Mucosa of gallbladder (tissue), 1 donor: Measurements from ENCODE around the gene CR1L. TPM values are rescaled to one million over a fixed set of nuclear protein-coding genes. Genes with fewer than 3 reads are reported as not detected.
"Not testable (repeated sequence)": the region's sequence is repeated elsewhere in the genome, so short reads cannot be mapped to it uniquely, and the experiment has no call there.

Experiments used
- DNase-seq: peaks from one replicate; pipeline ENCODE4 v3.0.0-alpha.2; 2020; ENCODE audit warnings: low spot score
- total RNA-seq: library from RNA; stranded (reverse); gene quantifications from one replicate; pipeline ENCODE4 v1.2.1, GENCODE V29; 2021
- donor health status: DM: no; HTN: no; CAD: no.

The CR1L gene
- total RNA-seq, 1 donor from 2014 or later = not detected

DNA sequence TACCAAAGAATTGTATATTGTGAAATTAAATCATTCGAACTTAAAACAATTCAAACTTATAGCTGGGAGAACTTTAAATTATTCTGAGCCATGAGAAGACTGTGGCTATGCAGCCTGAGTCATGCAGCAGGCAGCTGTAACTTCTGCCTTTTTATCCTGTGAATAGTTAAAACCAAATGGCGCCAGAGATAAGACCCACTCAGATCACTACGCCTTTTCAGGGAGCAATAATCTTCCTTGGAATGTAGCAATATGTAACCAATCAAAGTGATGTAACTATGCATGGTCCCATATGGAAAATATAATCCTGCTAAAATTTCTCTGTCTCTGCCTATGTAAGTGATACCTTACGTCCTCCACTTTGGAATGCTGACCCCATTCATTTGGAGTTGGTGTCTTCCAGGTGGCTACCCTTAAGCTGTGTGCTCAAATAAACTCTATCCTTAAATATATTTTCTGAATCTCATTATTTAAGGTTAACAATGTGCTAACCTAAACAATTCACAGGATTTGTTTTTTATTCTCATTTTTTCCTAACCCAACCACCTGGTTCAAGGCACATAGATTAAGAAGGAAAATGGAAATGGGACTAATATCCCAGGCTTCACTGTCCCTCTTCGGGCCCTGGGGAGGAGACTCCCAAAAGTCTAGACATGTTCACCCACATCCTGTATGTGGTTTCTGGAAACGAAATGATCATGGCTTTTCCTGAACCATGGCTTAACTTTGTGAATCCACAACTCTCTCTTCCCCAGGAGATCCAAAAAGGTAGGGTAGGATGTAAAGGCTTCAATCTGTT is 35.9 kb downstream of the CR1L start:
- not testable (repeated sequence) for DNase-seq

DNA sequence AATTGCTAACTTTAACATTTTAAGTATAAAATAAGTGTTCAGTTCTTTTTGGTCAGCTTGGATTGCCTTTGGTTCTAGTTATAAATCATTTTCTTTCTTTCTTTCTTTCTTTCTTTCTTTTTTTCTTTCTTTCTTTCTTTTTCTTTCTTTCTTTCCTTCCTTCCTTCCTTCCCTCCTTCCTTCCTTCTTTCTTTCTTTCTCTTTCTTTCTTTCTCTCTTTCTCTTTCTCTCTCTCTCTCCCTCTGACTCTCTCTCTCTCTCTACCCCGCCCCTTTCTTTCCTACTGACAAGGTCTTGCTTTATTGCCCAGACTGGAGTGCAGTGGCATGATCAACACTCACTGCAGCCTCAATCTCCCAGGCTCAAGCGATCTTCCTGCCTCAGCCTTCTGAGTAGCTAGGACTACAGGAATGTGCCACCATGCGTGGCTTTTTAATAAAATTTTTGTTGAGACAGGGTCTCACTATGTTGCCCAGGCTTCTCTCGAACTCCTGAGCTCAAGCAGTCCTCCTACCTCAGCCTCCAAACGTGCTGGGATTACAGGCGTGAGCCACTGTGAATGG is 38.0 kb downstream of the CR1L start:
- DNase-seq = not testable (repeated sequence)

DNA sequence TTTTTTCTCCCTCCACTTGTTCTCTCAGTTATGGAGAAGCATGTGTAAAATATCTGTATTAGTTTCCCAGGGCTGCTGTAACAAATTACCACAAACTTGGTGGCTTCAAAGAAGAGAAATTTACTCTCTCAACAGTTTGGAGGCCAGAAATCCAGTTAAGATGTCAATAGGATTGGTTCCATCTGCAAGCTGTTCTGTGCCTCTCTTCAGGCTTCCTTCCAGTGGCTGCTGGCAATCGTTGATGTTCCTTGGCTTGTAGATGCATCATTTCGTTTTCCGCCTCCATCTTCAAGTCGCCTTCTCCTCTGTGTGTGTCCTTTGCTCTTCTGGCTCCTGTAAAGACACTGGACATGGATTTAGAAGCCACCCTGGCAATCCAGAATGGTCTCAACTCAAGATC is 45.6 kb downstream of the CR1L start:
- not testable (repeated sequence) for DNase-seq

DNA sequence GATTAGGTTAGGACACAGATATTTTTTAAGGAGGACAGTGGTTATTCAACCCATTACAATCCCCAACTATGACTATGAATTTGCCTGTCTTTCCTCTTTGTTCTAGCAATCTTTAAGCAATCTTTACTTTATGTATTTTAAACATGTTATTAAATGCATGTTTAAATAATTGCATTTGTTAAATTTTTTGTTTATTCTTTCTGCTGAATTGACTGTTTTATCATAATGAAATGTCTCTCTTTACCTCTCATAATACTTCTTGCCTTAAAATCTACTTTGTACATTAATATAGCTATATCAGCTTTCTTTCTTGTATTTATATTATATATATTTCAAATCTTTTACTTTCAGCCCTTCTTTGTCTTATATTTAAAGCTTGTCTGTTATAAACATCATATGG is 46.1 kb downstream of the CR1L start:
- DNase-seq = no peak

DNA sequence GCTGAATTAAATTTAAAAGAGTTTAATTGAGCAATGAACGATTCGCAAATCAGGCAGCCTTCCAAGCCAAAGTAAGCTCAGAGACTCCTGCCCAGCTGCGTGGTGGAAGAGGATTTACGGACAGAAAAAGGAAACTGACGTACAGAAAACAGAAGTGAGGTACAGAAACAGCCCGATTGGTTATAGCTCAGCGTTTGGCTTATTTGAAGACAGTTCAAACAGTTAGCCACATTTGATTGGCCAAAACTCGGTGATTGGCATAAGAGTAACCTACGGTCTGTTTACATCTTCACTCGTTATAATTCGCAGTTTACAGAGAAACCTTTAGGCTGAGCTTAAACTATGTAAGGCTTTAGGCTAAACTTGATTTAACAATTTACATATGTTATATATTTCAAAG is 46.9 kb downstream of the CR1L start:
- no peak for DNase-seq

DNA sequence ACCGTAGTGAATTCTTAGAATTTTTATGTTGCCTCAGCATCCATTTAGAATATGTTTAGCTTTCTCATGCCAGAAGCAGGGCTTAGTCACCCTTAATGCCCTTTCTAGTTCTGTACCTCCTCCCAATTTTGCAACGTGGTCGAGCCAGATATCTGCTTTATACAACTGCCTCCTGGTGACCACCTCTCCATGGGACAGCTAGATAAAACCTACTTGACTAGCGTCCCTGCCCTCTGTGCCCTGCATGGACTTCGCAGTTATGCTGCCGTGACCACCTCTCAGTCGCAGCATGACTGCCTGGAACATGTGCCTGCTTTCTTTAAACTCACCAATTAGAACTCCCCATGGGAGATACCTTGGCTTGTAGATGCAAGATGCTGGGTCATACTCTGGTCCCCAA is 47.4 kb downstream of the CR1L start:
- not testable (repeated sequence) for DNase-seq

DNA sequence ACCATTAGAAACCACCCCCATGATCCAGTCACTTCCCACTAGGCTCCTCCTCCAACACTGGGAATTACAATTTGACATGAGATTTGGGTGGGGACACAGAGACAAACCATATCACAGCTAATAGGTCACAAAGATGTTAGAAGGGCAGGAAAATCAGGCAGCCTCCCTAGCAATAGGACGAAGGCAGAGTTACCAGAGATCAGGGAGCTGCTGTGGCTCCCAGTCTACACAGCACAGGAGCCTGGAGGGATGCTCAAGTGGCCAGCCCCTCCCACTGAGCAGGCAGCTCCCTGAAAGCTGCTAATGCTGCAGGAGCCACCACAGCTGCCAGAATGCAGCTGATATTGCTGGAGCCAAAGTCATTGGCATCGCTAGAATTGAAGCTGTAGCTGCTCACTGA is 51.0 kb downstream of the CR1L start:
- no peak for DNase-seq

DNA sequence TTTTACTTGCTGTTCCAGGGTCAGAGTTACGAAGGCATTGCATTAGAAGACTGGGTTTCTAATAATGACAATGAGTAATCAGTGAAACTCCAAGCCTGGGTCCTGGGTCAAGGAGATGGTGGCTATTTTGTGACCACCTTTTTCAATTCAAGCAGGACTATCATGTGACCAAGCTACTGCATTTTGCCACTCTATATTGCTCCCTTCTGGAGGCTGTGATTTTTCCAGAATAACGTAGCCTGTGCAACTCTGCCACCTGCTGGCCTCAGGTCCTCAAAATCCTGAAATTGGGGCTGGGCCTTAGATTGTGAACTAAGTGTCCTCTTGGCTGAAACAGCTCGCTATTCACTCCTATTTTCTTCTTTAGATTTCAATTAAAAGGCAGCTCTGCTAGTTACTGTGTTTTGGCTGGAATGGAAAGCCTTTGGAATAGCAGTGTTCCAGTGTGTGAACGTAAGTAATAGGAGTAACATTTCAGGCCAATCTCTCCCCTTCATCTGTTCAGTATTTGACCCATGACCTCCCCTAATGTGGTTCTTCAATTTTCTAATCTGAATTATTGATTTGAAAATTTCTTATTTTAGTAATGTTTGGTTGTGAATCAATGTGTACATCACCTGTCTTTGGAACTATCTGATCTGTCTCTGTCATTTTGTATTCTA is 54.0 kb downstream of the CR1L start:
- DNase-seq = peak; percentile 28

DNA sequence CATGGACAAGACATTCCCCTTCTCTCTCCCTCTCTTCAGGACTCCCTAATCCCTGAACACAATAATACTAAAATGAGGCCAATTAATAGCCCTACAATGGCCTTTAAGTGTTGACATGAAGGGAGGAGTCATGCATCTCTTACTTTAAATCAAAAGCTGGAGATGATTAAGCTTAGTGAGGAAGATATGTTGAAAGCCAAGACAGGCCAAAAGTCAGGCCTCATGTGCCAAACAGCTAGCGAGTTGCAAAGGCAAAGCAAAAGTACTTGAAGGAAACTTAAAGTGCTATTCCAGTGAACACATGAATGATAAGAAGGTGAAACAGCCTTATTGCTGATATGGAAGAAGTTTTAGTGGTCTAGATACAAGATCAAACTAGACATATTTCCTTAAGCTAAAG is 57.4 kb downstream of the CR1L start:
- DNase-seq = no peak

DNA sequence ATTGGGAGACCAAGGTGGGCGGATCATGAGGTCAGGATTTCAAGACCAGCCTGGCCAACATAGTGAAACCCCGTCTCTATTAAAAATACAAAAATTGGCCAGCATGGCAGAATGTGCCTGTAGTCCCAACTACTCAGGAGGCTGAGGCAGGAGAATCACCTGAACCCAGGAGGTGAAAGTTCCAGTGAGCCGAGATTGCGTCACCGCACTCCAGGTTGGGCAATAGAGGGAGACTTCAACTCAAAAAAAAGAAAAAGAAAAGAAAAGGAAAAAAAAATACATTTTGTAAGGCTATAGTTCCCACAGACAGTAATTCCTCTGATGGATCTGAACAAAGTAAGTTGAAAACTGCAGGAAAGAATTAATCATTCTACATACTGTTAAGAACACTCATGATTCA is 58.8 kb downstream of the CR1L start:
- no peak for DNase-seq

DNA sequence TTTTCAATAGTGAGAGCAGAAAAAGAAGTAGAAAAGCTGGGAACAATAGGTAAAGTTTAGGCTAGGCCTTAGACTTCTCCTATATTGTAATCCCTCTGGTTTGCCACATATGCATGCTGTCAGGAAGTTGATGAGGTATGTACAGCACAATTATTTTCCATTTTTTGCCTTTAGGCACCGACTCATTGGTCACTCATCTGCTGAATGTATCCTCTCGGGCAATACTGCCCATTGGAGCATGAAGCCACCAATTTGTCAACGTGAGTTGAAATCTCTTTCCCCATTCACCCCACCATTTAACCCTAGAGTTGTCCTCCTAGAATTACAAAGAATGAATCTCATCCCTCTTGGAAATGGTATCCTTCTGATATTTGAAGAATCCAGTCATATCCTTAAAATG is 63.1 kb downstream of the CR1L start:
- DNase-seq = not testable (repeated sequence)

DNA sequence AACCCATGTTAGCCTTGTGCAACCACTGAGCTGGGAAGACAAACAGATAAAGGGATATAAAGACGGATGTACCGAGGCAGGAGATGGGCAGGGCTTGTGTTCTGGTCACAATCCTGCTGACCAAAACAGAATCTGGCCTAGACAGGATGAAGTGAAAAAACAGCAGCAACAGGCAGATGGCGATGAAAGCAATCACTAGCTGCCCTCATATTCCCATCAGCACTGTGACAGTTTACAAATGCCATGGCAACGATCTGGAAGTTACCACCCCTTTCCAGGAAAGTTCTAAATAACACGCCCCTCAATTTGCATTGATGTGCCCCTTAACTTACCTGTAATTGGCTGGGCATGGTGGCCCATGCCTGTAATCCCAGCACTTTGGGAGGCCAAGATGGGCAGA is 66.4 kb downstream of the CR1L start:
- no peak for DNase-seq

DNA sequence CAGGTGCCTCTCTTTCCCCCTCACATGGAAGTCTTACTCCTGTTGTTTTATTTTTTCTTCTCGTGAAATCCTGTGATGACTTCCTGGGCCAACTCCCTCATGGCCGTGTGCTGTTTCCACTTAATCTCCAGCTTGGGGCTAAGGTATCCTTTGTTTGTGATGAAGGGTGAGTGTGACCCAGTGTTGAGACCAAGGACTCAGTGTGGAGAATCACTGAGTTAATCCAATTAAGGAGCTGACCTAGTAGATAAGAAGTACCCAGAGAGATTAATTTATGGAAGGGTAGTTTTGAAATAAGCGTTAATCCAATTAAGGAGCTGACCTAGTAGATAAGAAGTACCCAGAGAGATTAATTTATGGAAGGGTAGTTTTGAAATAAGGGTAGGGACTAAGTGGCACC is 67.8 kb downstream of the CR1L start:
- not testable (repeated sequence) for DNase-seq

DNA sequence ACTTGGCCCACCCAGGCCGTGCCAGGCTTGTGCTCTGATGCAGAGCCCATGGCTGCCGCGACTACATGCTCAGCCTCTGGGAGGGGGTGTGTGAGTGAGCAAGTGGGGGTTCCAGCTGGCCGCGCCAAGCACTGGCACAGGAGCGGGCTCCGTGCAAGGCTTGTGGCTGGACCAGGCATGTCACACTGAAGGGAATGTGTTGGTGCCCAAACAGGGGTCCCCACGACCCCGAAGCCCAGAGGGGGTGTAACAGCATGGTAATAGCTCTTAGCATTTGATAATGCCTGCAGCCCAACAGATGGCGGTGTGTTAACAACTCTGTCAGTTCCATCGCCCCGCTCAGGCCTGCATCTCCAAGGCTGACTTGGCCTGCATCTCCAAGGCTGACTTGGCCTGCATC is 68.6 kb downstream of the CR1L start:
- no peak for DNase-seq

DNA sequence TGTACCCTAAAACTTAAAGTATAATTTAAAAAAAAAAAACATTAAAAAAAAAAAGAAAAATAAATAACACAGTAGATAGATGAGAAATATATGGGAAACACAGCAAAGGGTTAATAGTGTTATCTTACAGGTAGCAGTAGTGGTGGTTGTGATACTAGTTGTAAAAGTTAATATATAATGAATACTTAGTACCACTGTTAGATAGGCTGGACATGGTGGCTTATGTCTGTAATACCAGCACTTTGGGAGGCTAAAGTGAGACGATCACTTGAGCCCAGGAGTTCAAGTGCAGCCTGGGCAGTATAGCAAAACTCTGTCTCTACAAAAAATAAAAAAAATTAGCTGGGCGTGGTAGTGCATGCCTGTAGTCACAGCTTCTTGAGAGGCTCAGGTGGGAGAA is 74.3 kb downstream of the CR1L start:
- no peak for DNase-seq

DNA sequence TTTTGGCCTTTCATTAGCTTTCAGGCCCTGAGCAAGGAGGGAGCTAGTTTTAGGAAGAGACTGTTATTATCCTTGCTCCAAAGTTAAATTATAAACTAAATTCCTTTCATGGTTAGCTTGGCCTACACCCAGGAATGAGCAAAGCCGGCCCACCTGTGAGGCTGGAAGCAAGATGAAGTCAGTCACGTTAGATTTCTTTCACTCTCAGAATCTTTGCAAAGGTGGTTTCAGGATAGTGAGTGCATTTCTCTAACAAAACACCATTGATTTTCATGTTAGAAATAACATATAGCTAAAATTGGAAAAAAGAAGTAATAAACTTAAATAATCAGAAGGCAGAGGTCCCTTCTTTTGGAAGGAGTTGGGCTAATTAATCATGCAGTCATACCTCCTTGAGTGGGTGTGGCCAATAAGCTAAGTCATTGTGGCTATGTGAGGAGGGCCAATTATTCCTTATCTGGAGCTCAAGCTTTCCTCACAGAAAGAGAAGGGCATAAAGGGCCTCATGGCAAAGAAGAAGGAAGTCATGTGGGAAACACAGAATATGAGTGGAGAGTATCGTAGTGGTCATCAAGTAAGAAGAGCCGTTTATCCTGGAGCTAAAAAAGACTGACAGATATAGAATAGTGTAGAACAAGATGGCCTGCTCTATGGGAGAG is 83.4 kb downstream of the CR1L start:
- DNase-seq = not testable (repeated sequence)

DNA sequence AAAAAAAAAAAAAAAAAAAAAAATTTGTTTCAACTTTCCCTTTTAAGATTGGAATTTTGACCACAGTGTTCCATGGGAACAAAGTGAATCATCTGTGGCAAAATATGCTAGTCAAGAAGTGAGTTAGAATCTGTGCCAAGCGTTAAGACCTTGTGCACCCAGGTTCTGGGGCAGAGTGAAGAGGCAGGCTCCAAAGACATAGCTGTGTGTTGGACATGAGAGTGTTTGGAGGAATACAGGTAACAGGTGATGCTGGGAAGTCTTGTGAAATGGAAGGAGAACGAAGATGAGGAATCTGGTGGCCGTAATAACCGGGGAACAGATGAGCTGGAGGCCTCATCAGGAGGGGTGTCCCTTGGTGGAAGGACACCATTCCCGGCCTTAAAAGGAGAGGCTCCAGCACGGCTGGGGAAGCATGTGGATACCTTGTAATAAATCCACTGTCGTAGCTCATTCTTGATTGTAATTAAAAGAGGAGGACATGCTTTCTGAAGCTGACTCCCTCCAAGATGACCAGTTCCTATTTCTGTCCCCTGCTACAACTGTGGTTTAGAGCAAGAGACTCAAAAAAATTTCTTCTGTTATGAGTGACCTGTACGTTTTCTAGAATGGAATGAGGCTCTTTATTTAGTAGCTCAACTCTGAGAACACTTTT is 92.7 kb downstream of the CR1L start:
- DNase-seq = not testable (repeated sequence)

DNA sequence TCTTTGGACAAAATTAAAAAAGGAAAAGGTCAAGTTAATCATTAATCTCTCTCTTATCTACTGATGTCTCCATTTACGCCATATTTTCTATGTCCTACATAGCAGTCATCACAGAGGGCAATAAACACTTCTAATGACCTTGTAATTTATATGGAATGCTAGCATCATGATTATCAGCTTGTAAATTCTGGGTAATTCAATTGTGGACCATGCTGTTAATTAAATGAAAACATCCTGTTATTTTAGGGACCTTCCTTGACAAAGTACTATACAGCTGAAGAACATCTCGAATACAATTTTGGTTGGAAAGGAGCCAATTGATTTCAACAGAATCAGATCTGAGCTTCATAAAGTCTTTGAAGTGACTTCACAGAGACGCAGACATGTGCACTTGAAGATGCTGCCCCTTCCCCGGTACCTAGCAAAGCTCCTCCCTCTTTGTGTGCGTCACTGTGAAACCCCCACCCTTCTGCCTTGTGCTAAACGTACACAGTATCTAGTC is 93.3 kb downstream of the CR1L start:
- not testable (repeated sequence) for DNase-seq

DNA sequence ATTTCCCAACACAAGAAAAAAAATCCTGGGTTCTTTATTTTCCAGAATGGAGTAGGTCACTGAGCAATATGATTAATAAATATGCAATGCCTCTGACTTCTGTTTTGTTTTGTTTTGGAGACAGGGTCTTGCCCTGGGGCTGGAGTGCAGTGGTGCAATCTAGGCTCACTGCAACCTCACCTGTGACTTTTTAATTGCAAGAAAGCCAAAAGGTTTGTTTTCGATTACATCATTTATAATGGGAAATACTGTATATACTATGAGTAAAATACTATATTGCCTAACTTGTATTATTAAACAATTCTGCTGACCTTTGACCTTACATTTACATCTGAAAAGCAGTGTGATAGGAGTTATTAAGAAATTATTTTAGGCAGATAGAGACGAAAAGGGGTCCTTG is 95.3 kb downstream of the CR1L start:
- no peak for DNase-seq

DNA sequence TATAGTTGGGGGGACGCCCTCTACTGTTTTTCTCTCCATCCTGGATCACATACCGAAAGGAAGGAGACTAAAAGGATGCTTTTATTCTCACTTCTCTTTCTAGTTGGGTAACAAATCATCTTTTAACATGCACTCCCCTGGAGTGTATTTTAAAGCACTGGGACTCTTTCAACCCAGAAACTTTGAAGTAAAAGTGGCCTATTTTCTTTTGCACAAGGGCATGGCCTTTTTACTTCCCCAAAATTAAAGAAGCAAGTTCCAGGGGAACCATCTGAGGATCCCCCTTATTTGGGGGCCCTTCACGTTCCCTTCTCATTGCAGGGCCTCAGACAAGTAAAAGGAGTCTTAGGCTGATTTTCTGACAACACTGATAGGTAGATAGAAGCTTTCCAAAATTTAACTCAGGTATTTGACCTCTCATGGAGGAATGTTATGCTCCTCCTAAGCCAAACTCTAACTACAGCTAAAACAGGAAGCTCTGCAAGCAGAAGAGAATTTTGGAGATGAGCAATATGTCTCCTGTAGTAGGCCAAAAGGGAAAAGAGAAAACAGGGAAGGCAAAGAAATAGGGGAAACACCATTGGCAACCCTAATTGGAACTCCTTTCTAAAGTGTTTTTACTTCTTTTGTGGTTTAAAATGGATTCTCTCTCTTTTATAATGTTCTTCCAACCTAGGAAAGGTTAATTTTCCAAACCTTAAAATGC is 98.1 kb downstream of the CR1L start:
- no peak for DNase-seq

DNA sequence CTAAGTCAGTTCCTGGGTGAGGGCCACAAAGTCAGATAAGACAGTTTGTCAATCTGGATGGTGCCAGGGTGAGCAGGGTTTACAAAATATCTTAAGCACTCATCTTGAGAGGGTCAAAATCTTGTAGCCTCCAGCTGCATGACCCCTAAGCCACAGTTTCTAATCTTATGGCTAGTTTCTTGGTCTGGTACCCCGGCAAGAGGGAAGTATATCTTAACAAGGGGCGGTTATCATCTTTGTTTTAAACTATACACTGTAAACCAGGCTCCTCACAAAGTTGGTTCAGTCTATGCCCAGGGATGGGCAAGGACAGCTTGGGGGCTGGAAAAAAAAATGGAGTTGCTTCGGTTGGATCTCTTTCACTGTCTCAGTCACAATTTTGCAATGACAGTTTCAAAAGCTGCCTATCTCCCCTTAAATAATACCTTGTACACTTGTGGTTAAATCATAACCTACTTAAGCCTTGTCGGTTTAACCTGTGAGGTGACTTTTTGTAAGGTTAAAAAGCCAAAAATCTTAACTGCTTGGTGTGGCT is 99.1 kb downstream of the CR1L start:
- no peak for DNase-seq
